Astrocyte (in vitro differentiated cells and primary cell): ENCODE data around the gene DPP9. TPM values are rescaled to one million over a fixed set of nuclear protein-coding genes. Genes with fewer than 3 reads are reported as not detected.

Source experiments
- DNase-seq: peaks from one replicate; pipeline ENCODE4 v3.0.0-alpha.2; 2010; ENCODE audit warnings: low read depth
- FAIRE-seq: peaks from 2 replicates; lab custom pipeline; 2011; peaks lifted over from hg19 to GRCh38; lab: Jason Lieb, UNC
- H2AFZ ChIP-seq: 2 replicates; pipeline ENCODE4 v1.6.0; 2012; ENCODE audit warnings: low read depth, low read length, inconsistent platforms
- H3K27ac ChIP-seq: 2 replicates; pipeline ENCODE4 v1.5.1; 2011; ENCODE audit warnings: low read depth, low read length, inconsistent platforms
- H3K27me3 ChIP-seq: 2 replicates; pipeline ENCODE4 v1.6.0; 2011; ENCODE audit warnings: low read length, inconsistent platforms; ENCODE audit not compliant: insufficient read depth
- H3K36me3 ChIP-seq: 2 replicates; pipeline ENCODE4 v1.5.1; 2011; ENCODE audit warnings: low read length, inconsistent platforms; ENCODE audit not compliant: insufficient read depth
- H3K4me1 ChIP-seq: 2 replicates; pipeline ENCODE4 v1.5.1; 2011; ENCODE audit warnings: low read length, inconsistent platforms; ENCODE audit not compliant: insufficient read depth
- H3K4me2 ChIP-seq: 2 replicates; pipeline ENCODE4 v1.6.0; 2012; ENCODE audit warnings: low read length, inconsistent platforms
- H3K4me3 ChIP-seq: 2 replicates; pipeline ENCODE4 v1.5.1; 2011; ENCODE audit warnings: low read depth, mild to moderate bottlenecking, low read length, inconsistent platforms; ENCODE audit not compliant: insufficient read depth
- H3K79me2 ChIP-seq: 2 replicates; pipeline ENCODE4 v1.6.0; 2012; ENCODE audit warnings: mild to moderate bottlenecking, low read length, inconsistent platforms; ENCODE audit not compliant: insufficient read depth
- H3K9ac ChIP-seq: 2 replicates; pipeline ENCODE4 v1.6.0; 2012; ENCODE audit warnings: mild to moderate bottlenecking, low read length, inconsistent platforms
- H3K9me3 ChIP-seq: 2 replicates; pipeline ENCODE4 v1.5.1; 2012; ENCODE audit warnings: low read depth, mild to moderate bottlenecking, low read length, inconsistent platforms; ENCODE audit not compliant: insufficient read depth
- H4K20me1 ChIP-seq: 2 replicates; pipeline ENCODE4 v1.6.0; 2012; ENCODE audit warnings: low read length, inconsistent platforms; ENCODE audit not compliant: insufficient read depth
- H3K27ac Mint-ChIP-seq: one replicate; pipeline ENCODE4 v1.8.0; 2021; ENCODE audit warnings: mild to moderate bottlenecking, mixed read lengths; ENCODE audit not compliant: unreplicated experiment
- H3K27me3 Mint-ChIP-seq: one replicate; pipeline ENCODE4 v1.8.0; 2021; ENCODE audit warnings: low read depth, mixed read lengths; ENCODE audit not compliant: unreplicated experiment
- H3K36me3 Mint-ChIP-seq: one replicate; pipeline ENCODE4 v1.8.0; 2021; ENCODE audit warnings: low read depth, mixed read lengths; ENCODE audit not compliant: unreplicated experiment
- H3K4me1 Mint-ChIP-seq: one replicate; pipeline ENCODE4 v1.8.0; 2021; ENCODE audit warnings: low read depth, mixed read lengths; ENCODE audit not compliant: unreplicated experiment
- H3K4me3 Mint-ChIP-seq: one replicate; pipeline ENCODE4 v1.8.0; 2021; ENCODE audit warnings: mild to moderate bottlenecking, moderate library complexity, mixed read lengths; ENCODE audit not compliant: unreplicated experiment
- H3K9me3 Mint-ChIP-seq: one replicate; pipeline ENCODE4 v1.8.0; 2021; ENCODE audit warnings: mild to moderate bottlenecking, mixed read lengths; ENCODE audit not compliant: unreplicated experiment
- CTCF ChIP-seq: IDR thresholded peaks from 2 replicates; pipeline ENCODE4 v1.5.1; 2011; ENCODE audit warnings: low read depth, mild to moderate bottlenecking, inconsistent platforms, low read length, moderate library complexity; ENCODE audit not compliant: insufficient read depth
- EZH2 ChIP-seq: IDR thresholded peaks from 2 replicates; pipeline ENCODE4 v1.6.1; 2012; ENCODE audit warnings: mild to moderate bottlenecking, low read length, inconsistent platforms; ENCODE audit not compliant: insufficient read depth
- total RNA-seq: library from RNA; stranded (reverse); gene quantifications from 2 replicates; pipeline ENCODE4 v1.2.1, GENCODE V29; 2021

DPP9 gene
- total RNA-seq, 1 donor from 2014 or later = 50.0 TPM

GRCh38 chr19:4653793-4654436 lies 69.7 kb downstream of the DPP9 start:
- Mint-ChIP-seq H3K27ac (no peak overlapping the region), H3K9me3 (no peaks in the 10 kb centered on the region), H3K27me3 (no peaks in the 10 kb centered on the region), H3K36me3 (peaks cover 19% of the 10 kb centered on the region), H3K4me1 (no peaks in the 10 kb centered on the region), H3K4me3 (no peak overlapping the region)
- no peak for TF ChIP-seq EZH2
- TF ChIP-seq CTCF = no peak
- no peak overlapping the region for H3K27ac ChIP-seq
- no peak overlapping the region for H3K4me2 ChIP-seq
- peaks cover 7% of the 10 kb centered on the region for H3K79me2 ChIP-seq
- no peak overlapping the region for H3K4me3 ChIP-seq
- H3K36me3 ChIP-seq = peaks cover 6% of the 10 kb centered on the region
- H3K9ac ChIP-seq = no peak overlapping the region
- H3K9me3 ChIP-seq = no peaks in the 10 kb centered on the region
- H2AFZ ChIP-seq = no peak overlapping the region
- peaks cover 28% of the 10 kb centered on the region for H4K20me1 ChIP-seq
- DNase-seq (no peak), FAIRE-seq (no peak)
- H3K27me3 ChIP-seq = no peaks in the 10 kb centered on the region
- no peaks in the 10 kb centered on the region for H3K4me1 ChIP-seq

GRCh38 chr19:4652075-4652474 lies 71.6 kb downstream of the DPP9 start:
- FAIRE-seq = no peak
- Mint-ChIP-seq H3K36me3 (peaks cover 14% of the 10 kb centered on the region), H3K4me3 (no peak overlapping the region), H3K9me3 (no peaks in the 10 kb centered on the region), H3K27ac (no peak overlapping the region), H3K4me1 (no peaks in the 10 kb centered on the region), H3K27me3 (no peaks in the 10 kb centered on the region)
- Histone ChIP-seq H3K79me2 (peaks cover 13% of the 10 kb centered on the region), H3K27me3 (no peaks in the 10 kb centered on the region), H3K27ac (no peak overlapping the region), H3K9me3 (no peaks in the 10 kb centered on the region), H3K4me2 (no peak overlapping the region), H3K36me3 (no peaks in the 10 kb centered on the region), H3K4me1 (peaks cover 4% of the 10 kb centered on the region), H3K9ac (no peak overlapping the region), H2AFZ (no peak overlapping the region), H3K4me3 (no peak overlapping the region), H4K20me1 (peaks cover 21% of the 10 kb centered on the region)
- no peak for TF ChIP-seq CTCF
- TF ChIP-seq EZH2 = no peak
- no peak for DNase-seq

- Histone ChIP-seq H3K27ac (no peak overlapping the region), H3K4me1 (peaks cover 4% of the 10 kb centered on the region), H2AFZ (no peak overlapping the region), H3K4me3 (no peak overlapping the region), H3K9me3 (no peaks in the 10 kb centered on the region), H3K79me2 (peaks cover 16% of the 10 kb centered on the region), H3K27me3 (no peaks in the 10 kb centered on the region), H4K20me1 (peaks cover 23% of the 10 kb centered on the region), H3K9ac (no peak overlapping the region), H3K4me2 (no peak overlapping the region), H3K36me3 (no peaks in the 10 kb centered on the region)
- H3K27ac Mint-ChIP-seq = no peak overlapping the region
- H3K27me3 Mint-ChIP-seq = no peaks in the 10 kb centered on the region
- no peak for FAIRE-seq
- no peaks in the 10 kb centered on the region for H3K4me1 Mint-ChIP-seq
- no peaks in the 10 kb centered on the region for H3K9me3 Mint-ChIP-seq
- TF ChIP-seq CTCF = no peak
- TF ChIP-seq EZH2 = no peak
- DNase-seq = no peak
- no peak overlapping the region for H3K4me3 Mint-ChIP-seq
- peaks cover 11% of the 10 kb centered on the region for H3K36me3 Mint-ChIP-seq
Measured at GRCh38 chr19:4650159-4650558, 73.5 kb downstream of the DPP9 start.
